TTC549 (cell line): ENCODE measurements around the gene CEACAM3.

ENCODE experiments used
- FAIRE-seq: peaks from 2 replicates; lab custom pipeline; 2012; peaks lifted over from hg19 to GRCh38; lab: Jason Lieb, UNC

CEACAM3 gene

GRCh38 chr19:41847351-41848105 is 51.1 kb downstream of the CEACAM3 start:
- no peak for FAIRE-seq

GRCh38 chr19:41848666-41849065 is 52.3 kb downstream of the CEACAM3 start:
- FAIRE-seq = no peak

- no peak for FAIRE-seq
Measured at GRCh38 chr19:41849067-41849466, 52.7 kb downstream of the CEACAM3 start.

GRCh38 chr19:41850381-41850780 is 54.0 kb downstream of the CEACAM3 start:
- FAIRE-seq = no peak

- no peak for FAIRE-seq
Measured at GRCh38 chr19:41851456-41851855, 55.1 kb downstream of the CEACAM3 start.

- FAIRE-seq = no peak
Measured at GRCh38 chr19:41853344-41853743, 57.0 kb downstream of the CEACAM3 start.

- FAIRE-seq = no peak
Measured at GRCh38 chr19:41853768-41854167, 57.4 kb downstream of the CEACAM3 start.

GRCh38 chr19:41859213-41859617 is 62.8 kb downstream of the CEACAM3 start:
- no peak for FAIRE-seq

DNA sequence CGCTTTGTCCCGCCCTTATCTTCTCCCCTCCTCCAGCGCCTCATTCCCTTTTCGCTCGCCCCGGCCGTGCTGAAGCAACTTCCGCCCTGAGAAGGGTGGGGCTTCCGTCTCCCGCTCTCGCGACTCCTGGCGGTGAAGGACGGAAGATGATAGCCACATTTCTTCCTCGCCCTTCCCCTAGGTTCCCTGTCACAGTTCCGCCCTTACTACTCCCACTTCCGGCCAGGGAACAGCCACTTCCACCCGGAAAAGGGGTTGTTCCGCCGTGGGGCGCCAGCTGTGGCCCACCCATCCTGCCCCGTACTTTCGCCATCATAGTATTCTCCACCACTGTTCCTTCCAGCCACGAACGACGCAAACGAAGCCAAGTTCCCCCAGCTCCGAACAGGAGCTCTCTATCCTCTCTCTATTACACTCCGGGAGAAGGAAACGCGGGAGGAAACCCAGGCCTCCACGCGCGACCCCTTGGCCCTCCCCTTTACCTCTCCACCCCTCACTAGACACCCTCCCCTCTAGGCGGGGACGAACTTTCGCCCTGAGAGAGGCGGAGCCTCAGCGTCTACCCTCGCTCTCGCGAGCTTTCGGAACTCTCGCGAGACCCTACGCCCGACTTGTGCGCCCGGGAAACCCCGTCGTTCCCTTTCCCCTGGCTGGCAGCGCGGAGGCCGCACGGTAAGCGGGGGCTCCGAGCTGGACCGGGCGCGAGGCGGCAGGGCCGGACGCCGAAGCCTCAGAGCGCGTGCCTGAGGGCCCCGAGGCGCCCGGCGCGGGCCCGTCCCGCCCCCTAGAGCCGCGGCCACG is 63.4 kb downstream of the CEACAM3 start, which contains the start of gene RPS19:
TSS of gene RPS19 (plus strand) at position 638 of the 801 bp plus-strand sequence. CDS start 520 bp downstream, outside the sequence.
- peak; percentile 95 for FAIRE-seq

DNA sequence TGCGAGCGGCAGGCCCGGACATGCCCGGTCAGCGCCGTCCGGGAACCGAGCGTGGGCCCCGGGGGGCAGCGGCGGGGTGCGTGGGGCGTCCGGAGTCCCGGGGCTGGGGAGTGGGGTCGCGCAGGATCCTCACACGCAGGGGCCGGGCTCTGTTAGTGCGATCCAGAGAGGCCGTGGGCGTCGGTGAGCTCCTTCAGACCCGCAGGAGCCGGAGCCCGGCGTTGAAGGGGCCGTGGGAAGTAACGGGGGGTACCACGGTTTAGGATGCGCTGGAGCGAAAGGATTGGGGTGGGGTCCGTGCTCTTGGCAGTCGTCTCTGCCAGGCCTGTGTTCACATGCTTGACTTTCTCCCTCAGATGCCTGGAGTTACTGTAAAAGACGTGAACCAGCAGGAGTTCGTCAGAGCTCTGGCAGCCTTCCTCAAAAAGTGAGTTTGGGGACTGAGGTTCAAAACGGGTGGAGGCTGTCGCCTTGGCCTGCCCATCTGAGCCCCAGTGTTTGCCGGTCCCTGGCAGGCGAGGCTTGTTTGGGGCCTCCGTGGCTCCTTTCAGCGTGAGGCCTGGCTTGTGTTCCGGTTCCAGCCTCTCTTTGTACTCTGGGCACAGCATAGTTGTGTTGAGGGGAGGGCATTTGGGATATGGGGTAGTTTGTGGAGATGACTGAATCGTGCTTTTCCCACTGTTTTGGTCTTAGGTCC is 64.2 kb downstream of the CEACAM3 start:
- FAIRE-seq = no peak
